ENCODE data around the gene CADPS. TPM values are rescaled to one million over a fixed set of nuclear protein-coding genes. Genes with fewer than 3 reads are reported as not detected.

CADPS gene
- total RNA-seq, 1 experiment from 2014 or later, result not detected

GRCh38 chr3:62732183-62732904 is 142.9 kb downstream of the CADPS start:
- H3K36me3 ChIP-seq (ENCODE audit: insufficient read depth, low read length, poor library complexity, severe bottlenecking), result no peaks in the 10 kb centered on the region
- ChIA-PET POLR2A (ENCODE audit: low non-redundant PET) (no interaction called here), CTCF (no interaction called here)
- no peak overlapping the region for H3K4me3 ChIP-seq (ENCODE audit: low read depth, low read length, poor library complexity, severe bottlenecking)
- intact Hi-C loops (cut with micrococcal nuclease; ENCODE audit: unreplicated experiment), result no loop called here
- no peak for DNase-seq (ENCODE audit: low spot score)
- no peaks in the 10 kb centered on the region for H3K4me1 ChIP-seq (ENCODE audit: insufficient read depth, low read length, poor library complexity, severe bottlenecking)
- H3K27ac ChIP-seq (ENCODE audit: low read depth, low read length, poor library complexity, severe bottlenecking), result no peak overlapping the region
- no peaks in the 10 kb centered on the region for H3K27me3 ChIP-seq (replicated peaks; ENCODE audit: insufficient read depth, low read depth, low read length, poor library complexity)
- TF ChIP-seq EZH2 (IDR thresholded peaks at IDR 0.05; ENCODE audit: borderline replicate concordance, low read depth, low read length, poor library complexity, severe bottlenecking), result no peak
- no peak for TF ChIP-seq CTCF (conservative IDR thresholded peaks at IDR 0.05; ENCODE audit: low read depth, low read length)
- no peaks in the 10 kb centered on the region for H3K9me3 ChIP-seq (ENCODE audit: low read depth, low read length, poor library complexity, severe bottlenecking)
- BruUV-seq (replicated peaks), result no TSS peak

GRCh38 chr3:62727981-62728380 is 147.2 kb downstream of the CADPS start:
- TF ChIP-seq CTCF (conservative IDR thresholded peaks at IDR 0.05; ENCODE audit: low read depth, low read length) (no peak), EZH2 (IDR thresholded peaks at IDR 0.05; ENCODE audit: borderline replicate concordance, low read depth, low read length, poor library complexity, severe bottlenecking) (no peak)
- Histone ChIP-seq H3K9me3 (ENCODE audit: low read depth, low read length, poor library complexity, severe bottlenecking) (no peaks in the 10 kb centered on the region), H3K4me1 (ENCODE audit: insufficient read depth, low read length, poor library complexity, severe bottlenecking) (no peaks in the 10 kb centered on the region), H3K36me3 (ENCODE audit: insufficient read depth, low read length, poor library complexity, severe bottlenecking) (no peaks in the 10 kb centered on the region), H3K27ac (ENCODE audit: low read depth, low read length, poor library complexity, severe bottlenecking) (no peak overlapping the region), H3K27me3 (replicated peaks; ENCODE audit: insufficient read depth, low read depth, low read length, poor library complexity) (no peaks in the 10 kb centered on the region), H3K4me3 (ENCODE audit: low read depth, low read length, poor library complexity, severe bottlenecking) (no peak overlapping the region)
- POLR2A ChIA-PET (ENCODE audit: low non-redundant PET), result no interaction called here
- no TSS peak for BruUV-seq (replicated peaks)
- intact Hi-C loops (cut with micrococcal nuclease; ENCODE audit: unreplicated experiment), result no loop called here
- no peak for DNase-seq (ENCODE audit: low spot score)
- CTCF ChIA-PET, result no interaction called here

GRCh38 chr3:62727536-62727935 is 147.7 kb downstream of the CADPS start:
- intact Hi-C loops (cut with micrococcal nuclease; ENCODE audit: unreplicated experiment), result no loop called here
- H3K27ac ChIP-seq (ENCODE audit: low read depth, low read length, poor library complexity, severe bottlenecking), result no peak overlapping the region
- TF ChIP-seq EZH2 (IDR thresholded peaks at IDR 0.05; ENCODE audit: borderline replicate concordance, low read depth, low read length, poor library complexity, severe bottlenecking) (no peak), CTCF (conservative IDR thresholded peaks at IDR 0.05; ENCODE audit: low read depth, low read length) (no peak)
- no peaks in the 10 kb centered on the region for H3K36me3 ChIP-seq (ENCODE audit: insufficient read depth, low read length, poor library complexity, severe bottlenecking)
- ChIA-PET CTCF (no interaction called here), POLR2A (ENCODE audit: low non-redundant PET) (no interaction called here)
- H3K4me3 ChIP-seq (ENCODE audit: low read depth, low read length, poor library complexity, severe bottlenecking), result no peak overlapping the region
- peak; percentile 0 for DNase-seq (ENCODE audit: low spot score)
- H3K27me3 ChIP-seq (replicated peaks; ENCODE audit: insufficient read depth, low read depth, low read length, poor library complexity), result no peaks in the 10 kb centered on the region
- no peaks in the 10 kb centered on the region for H3K9me3 ChIP-seq (ENCODE audit: low read depth, low read length, poor library complexity, severe bottlenecking)
- no TSS peak for BruUV-seq (replicated peaks)
- no peaks in the 10 kb centered on the region for H3K4me1 ChIP-seq (ENCODE audit: insufficient read depth, low read length, poor library complexity, severe bottlenecking)

Data from A673 (cell line).